Measurements from ENCODE around the gene GTF2IRD1. TPM values are rescaled to one million over a fixed set of nuclear protein-coding genes. Genes with fewer than 3 reads are reported as not detected.

The GTF2IRD1 gene
- total RNA-seq, 1 donor: 6.4 TPM

GRCh38 chr7:74567318-74567668 lies 113.6 kb downstream of the GTF2IRD1 start:
- H3K4me3 ChIP-seq (ENCODE audit: low read depth, low read length): no peak overlapping the region
- no peak for TF ChIP-seq CTCF (IDR thresholded peaks at IDR 0.05; ENCODE audit: insufficient read depth, low read length)
- no peak for DNase-seq (ENCODE audit: low read depth)

- TF ChIP-seq CTCF (IDR thresholded peaks at IDR 0.05; ENCODE audit: insufficient read depth, low read length): no peak
- H3K4me3 ChIP-seq (ENCODE audit: low read depth, low read length): no peak overlapping the region
- DNase-seq (ENCODE audit: low read depth): no peak
These were observed 115.0 kb downstream of the GTF2IRD1 start for GRCh38 chr7:74568658-74569057.

GRCh38 chr7:74569501-74570075 lies 115.9 kb downstream of the GTF2IRD1 start:
- no peak overlapping the region for H3K4me3 ChIP-seq (ENCODE audit: low read depth, low read length)
- TF ChIP-seq CTCF (IDR thresholded peaks at IDR 0.05; ENCODE audit: insufficient read depth, low read length): no peak
- no peak for DNase-seq (ENCODE audit: low read depth)

- no peak overlapping the region for H3K4me3 ChIP-seq (ENCODE audit: low read depth, low read length)
- TF ChIP-seq CTCF (IDR thresholded peaks at IDR 0.05; ENCODE audit: insufficient read depth, low read length): no peak
These were observed 116.9 kb downstream of the GTF2IRD1 start for GRCh38 chr7:74570533-74571156.

GRCh38 chr7:74572301-74572979 lies 118.7 kb downstream of the GTF2IRD1 start:
- no peak for TF ChIP-seq CTCF (IDR thresholded peaks at IDR 0.05; ENCODE audit: insufficient read depth, low read length)
- H3K4me3 ChIP-seq (ENCODE audit: low read depth, low read length): no peak overlapping the region
- DNase-seq (ENCODE audit: low read depth): no peak

More at GRCh38 chr7:74570533-74571156, 116.9 kb downstream of the GTF2IRD1 start:
- DNase-seq (ENCODE audit: low read depth): no peak

- no peak for DNase-seq (ENCODE audit: low read depth)
- H3K4me3 ChIP-seq (ENCODE audit: low read depth, low read length): no peak overlapping the region
- TF ChIP-seq CTCF (IDR thresholded peaks at IDR 0.05; ENCODE audit: insufficient read depth, low read length): no peak
These were observed 119.8 kb downstream of the GTF2IRD1 start for GRCh38 chr7:74573512-74573911.
